NOMO-1 (cell line): ENCODE data around the gene NAT16.
"Not testable (repeated sequence)": the region's sequence is repeated elsewhere in the genome, so short reads cannot be mapped to it uniquely, and the experiment has no call there.

Source experiments
- DNase-seq, 2 experiments: peaks; one replicate each; lab custom pipeline; 2025; ENCODE audit not compliant: unreplicated experiment in 2 of 2; lab: John Stamatoyannopoulos, UW

Gene NAT16

GRCh38 chr7:101202603-101202918 is 22.5 kb upstream of the NAT16 start:
- DNase-seq = no peak

- no peak for DNase-seq
Measured at GRCh38 chr7:101201695-101202602, 21.9 kb upstream of the NAT16 start.

GRCh38 chr7:101200862-101201599 is 20.9 kb upstream of the NAT16 start, which contains the start of gene MOGAT3:
Gene MOGAT3 (minus strand): TSS chr7:101201036. CDS start chr7:101200854, 182 bp downstream.
- no peak for DNase-seq

GRCh38 chr7:101200504-101200861 is 20.4 kb upstream of the NAT16 start:
- DNase-seq = no peak

- not testable (repeated sequence) for DNase-seq
Measured at GRCh38 chr7:101199522-101199921, 19.4 kb upstream of the NAT16 start.

- no peak for DNase-seq
Measured at GRCh38 chr7:101198476-101198875, 18.4 kb upstream of the NAT16 start.

GRCh38 chr7:101197991-101198390 is 17.9 kb upstream of the NAT16 start:
- DNase-seq = no peak

GRCh38 chr7:101195884-101196283 is 15.8 kb upstream of the NAT16 start:
- DNase-seq = no peak

GRCh38 chr7:101189109-101189508 is 9.0 kb upstream of the NAT16 start:
- DNase-seq = no peak

GRCh38 chr7:101186844-101187428 is 6.8 kb upstream of the NAT16 start:
- peak; percentile 77 to 98 for DNase-seq

GRCh38 chr7:101186194-101186593 is 6.1 kb upstream of the NAT16 start:
- no peak for DNase-seq

- DNase-seq = no peak
Measured at GRCh38 chr7:101185258-101185839, 5.3 kb upstream of the NAT16 start.

- DNase-seq = no peak
Measured at GRCh38 chr7:101179713-101180112, 380 bp downstream of the NAT16 start.

- no peak for DNase-seq
Measured at GRCh38 chr7:101179117-101179516, 976 bp downstream of the NAT16 start.

- DNase-seq = no peak
Measured at GRCh38 chr7:101177644-101178043, 2.4 kb downstream of the NAT16 start.

- DNase-seq = no peak
Measured at GRCh38 chr7:101175664-101176063, 4.4 kb downstream of the NAT16 start.

GRCh38 chr7:101174322-101174854 is 5.7 kb downstream of the NAT16 start:
- no peak for DNase-seq

GRCh38 chr7:101173752-101174244 is 6.3 kb downstream of the NAT16 start:
- DNase-seq = peak; percentile 32 to 39

- no peak for DNase-seq
Measured at GRCh38 chr7:101172854-101173751, 7.0 kb downstream of the NAT16 start.
